Measurements from ENCODE around the gene SYT8.

The SYT8 gene

DNA sequence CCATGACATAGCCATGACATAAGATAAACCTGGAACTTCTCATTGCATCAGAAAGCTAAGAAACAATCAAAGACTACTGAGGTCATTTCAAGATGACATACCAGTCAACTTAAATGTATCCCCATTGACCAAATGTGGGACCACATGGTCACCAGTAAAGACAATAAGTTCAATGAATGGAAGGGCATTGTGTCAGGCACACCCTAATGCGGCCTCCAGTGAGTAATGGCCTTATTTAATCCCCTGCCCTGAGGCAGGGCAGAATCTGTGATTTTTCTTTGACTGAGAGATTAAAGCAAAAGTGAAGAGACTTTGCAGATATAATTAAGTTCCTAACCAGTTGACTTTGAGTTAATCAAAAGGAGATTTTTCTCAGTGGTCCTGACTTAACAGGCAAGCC, 17.3 kb upstream of the SYT8 start:
- DNase-seq (ENCODE audit: low read depth in 3 of 3): no peak

DNA sequence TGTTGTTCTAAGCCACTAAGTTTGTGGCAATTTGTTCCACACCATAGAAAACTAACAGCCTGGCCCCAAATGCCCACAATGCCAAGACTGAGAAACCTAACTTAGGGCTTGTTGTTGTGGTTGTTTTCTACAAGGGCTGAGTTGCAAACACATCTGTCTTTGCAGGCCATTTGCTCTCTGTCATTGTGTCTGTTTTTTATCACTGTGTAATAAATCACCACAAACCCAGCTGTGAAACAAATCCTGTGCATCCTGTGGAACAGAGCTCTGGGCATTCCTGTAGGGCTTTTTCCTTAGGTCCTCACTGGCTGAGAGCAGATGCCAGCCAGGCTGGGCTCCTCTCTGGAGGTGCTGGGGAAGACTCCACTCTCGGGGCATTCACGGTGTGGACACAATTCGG, 15.7 kb upstream of the SYT8 start:
- no peak for DNase-seq (ENCODE audit: low read depth in 3 of 3)

DNA sequence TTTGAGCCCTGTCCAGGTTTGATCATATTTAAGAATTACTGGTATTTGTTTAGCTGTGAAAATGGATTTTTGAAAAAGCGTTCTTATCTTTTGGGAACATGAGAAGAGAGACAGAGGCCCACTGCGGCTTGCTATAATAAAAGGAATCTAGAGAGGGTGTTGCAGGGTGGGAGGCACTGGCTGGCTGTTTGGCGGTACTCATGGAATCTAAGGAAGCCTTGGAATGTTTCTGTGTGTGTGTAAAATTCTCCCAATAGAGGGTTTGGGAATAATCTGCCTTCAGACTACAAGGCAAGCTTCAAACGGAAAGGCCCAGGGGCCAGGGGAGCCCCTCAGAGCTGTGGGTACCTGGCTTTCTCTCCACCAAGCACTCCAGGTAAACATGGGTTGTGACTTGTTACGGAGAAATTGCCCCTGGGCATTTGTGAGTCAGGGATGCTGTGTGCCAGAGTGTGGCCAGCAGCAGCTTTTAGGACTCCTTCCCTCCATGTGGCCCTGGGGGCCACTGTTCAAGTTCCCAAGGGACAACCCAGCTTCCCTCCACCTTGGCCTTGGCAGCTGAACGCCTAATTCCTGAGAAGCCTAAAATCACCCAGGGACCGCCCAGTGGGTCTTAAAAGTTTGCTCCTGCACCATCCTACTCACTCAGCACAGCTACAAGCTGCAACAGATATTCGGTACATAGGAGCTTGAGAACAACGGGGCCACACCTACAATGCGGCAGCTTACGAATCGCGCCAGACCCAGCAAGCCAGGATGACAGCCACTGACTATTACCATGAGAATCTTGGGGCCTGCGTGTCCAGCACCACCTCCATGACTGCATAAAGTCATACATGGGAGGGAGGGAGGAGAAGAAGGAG, 14.1 kb upstream of the SYT8 start:
- DNase-seq (ENCODE audit: low read depth in 3 of 3): no peak

DNA sequence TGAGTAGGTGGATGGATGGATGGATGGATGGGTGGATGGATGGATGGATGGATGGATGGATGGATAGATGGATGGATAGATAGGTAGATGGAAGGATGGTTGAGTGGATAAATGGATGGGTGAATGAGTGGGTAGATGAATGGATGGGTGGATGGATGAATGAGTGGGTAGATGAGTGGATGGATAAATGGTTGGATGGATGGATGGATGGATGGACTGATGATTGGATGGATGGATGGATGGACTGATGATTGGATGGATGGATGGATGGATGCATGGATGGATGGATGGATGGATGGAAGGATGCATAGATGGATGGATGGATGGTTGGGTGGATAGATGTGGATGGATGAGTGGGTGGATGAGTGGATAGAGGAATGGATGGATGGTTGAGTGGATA, 13.2 kb upstream of the SYT8 start:
- no peak for DNase-seq (ENCODE audit: low read depth in 3 of 3)

DNA sequence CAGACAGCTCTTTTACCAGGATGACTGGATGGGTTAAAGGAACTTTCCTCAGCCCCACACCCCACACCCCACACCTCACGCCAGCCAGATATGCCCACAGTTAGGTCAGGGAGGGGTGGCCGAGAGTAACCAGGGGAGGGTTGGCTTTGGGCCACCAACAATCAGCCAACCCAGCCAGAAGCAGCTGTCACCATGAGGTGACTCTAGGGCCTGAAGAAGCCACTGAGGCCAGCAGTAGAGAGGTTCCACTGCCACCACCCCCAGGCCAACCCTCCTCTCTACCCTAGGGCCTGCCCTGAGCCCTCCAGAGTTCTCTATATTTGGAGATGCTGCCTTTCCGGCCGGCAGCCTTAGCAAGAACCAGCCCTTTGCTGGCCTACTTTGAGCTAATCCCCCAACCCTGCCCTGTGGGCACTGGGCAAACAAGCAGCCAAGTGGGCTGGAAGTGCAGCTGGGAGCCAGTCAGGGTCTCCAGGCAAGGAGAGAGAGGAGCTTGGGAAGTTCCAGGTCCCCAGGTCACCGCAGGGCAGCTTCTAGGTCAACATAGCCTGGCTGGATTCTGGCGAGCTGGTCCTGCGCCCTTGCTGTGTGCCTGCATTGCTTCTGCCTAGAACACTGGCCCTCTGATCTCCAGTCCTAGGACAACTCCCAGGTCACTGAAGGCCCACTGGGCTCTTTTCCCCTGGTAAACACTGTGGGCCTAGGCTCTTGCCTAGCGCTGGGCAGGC, 12.0 kb upstream of the SYT8 start:
- no peak for DNase-seq (ENCODE audit: low read depth in 3 of 3)

DNA sequence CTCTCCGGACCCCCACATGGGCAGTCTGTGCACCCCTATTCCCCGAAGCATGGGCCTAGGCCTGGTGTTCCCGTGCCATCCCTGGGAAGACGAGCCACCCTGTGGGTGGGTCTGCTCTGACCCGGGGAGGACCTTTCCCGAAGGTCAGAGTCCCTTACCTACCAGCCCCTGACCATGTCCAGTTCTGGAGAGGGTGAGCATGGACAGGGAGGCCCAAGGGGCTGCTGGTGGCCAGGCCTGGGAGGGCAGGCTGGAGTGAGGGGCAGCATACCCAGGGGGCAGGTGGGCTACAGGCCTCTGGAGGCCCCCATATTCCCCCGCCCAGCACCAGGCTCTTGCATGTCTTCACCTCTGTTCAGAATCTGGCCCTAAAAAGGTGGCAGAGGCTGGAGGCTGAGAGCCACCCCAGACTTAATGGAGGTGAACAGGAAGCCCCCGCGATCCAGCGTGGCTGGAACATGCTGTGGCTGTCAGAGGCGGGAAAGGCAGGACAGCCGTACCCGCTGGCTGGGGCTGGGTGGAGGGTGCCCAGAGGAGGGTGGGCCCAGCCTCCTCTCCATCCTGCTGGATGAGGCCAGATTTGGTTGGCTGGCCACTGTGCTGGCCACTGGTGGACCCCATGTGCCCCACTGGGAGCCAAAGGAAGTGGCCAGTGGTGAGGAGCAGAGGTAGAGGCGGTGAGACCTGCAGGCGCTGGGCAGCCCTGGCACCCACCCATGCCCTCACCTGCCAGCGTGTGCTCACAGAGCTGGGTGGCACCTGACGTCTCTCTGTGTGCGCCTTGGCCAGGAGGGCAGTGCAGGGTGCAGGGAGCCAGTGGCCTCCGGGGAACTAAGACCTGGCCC, 11.2 kb upstream of the SYT8 start:
- DNase-seq (ENCODE audit: low read depth in 3 of 3): no peak

DNA sequence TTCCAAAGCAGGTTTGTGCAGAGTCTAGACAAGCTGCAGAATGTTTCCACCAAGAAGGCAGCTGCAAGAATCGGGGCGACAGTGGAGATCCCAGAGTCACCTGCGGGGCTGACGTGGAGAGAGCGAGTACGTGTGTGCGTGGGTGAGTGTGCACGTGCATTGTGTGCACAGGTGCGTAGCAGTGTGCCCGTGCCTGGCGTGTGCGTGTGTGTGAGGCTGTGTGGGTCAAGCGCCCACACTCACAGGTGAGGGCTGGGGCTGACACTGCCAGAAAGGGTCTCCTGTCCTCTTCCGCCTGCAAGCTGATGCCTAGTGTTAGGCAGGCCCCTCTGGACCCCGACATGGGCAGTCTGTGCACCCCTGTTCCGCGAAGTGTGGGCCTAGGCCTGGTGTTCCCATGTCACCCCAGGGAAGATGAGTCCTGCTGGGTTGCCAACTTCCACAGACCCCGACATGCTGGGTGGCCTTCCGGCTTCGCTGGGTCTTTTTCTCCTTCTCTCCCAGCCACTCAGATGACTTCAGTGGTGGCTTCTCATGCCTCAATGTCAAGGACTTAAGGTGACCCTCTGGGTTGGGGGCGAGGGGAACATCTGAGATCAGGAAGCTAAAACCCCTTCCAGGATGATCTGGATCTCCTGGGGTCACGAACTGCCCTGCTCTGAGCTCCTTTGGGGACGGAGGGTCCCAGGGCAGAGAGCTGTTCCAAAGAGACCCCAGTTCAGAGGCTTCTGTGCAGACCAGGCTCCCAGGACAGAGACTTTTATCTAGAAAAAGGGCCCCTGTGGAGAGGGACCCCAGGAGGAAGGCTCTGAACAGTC, 10.4 kb upstream of the SYT8 start:
- no peak for DNase-seq (ENCODE audit: low read depth in 3 of 3)

DNA sequence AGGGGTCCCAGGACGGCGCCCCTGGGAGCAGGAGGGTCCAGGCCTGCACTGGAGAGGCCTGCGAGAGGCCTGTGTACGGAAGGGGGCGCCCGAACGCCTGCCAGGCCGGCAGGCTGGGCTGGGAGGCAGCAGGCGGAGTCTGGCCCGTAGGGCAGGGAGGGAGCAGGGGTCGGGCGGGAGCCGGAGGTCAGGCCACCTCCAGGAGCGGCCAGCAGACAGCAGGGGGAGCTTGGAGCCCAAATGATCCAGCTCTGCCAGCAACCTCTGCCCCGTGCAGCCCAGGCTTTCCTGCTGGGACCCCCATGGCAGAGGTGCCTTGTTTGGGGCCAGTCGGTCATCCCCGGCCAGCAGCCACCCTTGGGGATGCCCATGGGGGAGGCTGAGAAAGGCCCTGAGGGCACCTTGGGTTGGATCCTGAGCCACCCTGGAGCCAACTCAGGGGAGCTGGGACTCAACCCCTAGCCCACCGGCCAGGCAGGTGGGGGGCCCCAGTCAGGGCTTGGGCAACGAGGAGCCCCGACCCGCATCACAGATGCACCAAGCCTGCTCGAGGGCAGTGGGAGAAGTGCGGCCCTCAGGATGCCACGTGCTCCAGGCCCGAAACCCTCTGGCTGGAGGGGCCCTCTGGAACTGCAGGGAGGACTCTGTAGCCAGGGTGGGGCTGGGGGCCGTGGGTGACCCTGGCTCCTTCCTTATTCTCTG, 9.6 kb upstream of the SYT8 start:
- DNase-seq (ENCODE audit: low read depth in 3 of 3): no peak

DNA sequence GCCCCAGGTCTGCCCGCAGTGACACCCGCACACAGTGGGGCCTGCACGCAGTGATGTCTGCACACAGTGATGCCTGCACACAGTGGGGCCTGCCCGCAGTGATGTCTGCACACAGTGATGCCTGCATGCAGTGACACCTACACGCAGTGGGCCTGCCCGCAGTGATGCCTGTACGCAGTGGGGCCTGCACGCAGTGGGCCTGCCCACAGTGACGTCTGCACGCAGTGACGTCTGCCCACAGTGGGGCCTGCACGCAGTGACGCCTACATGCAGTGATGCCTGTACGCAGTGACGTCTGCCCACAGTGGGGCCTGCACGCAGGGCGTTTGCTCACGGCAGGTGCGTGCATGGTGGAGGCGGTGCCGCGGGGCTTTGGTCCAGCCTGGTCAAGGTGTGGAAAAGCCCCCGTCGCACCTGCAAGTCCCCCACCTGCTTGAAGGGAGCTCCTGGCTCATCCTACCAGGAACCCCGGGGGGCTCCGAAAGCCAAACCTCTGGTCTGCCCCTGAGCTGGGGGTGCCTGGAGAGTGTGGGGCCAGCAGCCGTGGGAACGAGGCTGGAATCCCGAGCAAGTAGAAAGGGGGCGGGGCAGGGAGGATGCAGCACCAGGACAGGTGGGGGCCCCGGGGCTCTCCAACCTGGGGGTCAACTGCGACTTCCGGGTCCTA, 8.9 kb upstream of the SYT8 start:
- no peak for DNase-seq (ENCODE audit: low read depth in 3 of 3)

DNA sequence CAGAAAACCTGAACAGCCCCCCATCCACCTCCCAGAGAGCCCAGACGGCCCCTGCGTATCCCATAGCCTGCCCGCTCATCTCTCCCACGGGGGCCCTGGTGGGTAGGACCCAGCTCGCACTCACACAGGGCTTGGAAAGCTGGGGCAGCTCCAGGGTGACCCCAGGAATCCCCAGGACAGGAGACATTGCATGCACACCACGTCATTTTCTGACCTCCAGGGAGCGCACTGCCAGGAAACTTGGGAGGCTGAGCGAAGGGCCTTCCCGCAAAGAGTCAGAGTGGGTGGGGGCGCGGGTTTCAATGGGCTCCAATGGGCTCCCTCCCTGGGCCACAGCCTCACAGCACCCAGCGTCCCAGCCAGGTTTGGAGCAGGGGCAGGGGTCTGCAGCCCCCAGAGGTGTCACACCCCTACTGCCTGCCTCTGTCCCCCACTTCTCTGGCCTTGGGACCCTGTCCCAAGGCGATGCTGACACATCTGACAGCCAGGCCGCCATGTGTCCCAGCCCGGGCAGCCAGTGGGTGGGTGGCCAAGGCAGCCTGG, 8.2 kb upstream of the SYT8 start:
- DNase-seq (ENCODE audit: low read depth in 3 of 3): no peak

DNA sequence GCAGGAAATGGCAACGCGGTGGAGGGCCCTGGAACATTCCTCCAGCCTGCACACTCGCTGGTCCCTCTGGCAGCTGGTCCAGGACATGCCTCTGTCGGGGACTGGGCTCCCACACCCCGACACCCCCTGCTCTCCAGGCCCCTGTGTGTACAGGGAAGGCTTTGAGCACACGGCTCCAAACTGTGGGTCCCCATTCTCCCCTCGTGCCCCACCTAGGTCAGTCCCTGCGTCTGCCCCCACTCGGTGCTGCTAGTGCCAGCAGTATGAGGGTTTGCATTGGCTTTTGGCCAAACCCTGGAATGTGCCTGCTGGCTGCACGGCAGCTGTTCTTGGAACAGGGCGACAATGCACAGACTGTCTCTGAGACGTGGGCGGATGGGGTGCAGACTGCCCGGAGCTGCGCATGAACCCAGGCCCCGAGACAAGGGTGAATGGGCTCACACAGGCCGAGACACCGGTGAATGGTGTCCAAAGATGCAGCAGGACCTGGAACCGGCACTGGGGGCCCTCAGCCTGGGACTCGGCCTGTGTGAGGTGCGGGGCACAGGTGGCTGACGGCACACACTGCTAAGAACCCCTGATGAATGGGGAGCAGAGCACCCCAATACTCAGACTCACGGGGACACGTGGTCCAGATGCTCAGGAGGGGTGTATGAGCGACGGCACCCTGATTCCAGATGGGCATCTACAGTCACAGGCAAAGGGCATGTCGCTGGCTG, 7.5 kb upstream of the SYT8 start:
- DNase-seq (ENCODE audit: low read depth in 3 of 3): no peak

DNA sequence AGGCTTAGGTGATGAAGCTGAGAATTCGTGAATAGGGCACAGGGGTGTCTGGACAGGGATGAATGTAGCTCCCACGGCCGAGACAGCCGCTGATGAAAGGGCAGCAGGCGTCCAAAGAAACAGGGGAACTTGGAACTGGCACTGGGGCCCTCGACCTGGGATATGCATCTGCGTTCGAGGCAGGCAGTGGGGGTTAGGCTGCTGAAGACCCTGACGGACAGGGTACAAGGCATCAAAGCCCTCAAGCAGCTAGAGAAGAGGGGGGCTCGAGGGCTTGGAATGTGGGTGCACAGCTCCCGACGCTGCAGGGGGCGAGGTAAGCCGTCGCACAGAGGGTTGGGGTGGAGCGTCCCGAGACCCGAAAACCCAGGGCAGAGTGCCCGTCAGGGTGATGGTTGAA, 6.9 kb upstream of the SYT8 start:
- DNase-seq (ENCODE audit: low read depth in 3 of 3): no peak

DNA sequence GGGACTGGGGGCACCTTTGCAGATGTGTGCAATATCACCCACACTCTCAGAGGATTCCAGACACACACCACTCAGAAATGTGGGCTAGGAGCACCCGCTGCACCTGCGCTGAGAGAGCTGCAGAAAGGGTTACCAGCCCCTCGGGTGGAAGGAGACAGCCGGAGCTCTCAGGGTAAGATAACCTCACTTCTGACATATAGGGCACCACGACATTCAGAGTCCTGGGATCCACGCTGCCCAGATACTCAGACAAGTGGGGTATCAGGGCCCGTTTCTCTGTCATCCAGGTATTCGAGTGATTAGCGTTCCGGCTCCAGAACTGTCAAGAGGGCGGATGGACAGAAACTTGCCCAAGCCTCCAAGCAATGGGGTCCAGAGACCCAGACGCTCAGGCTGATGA, 6.2 kb upstream of the SYT8 start:
- no peak for DNase-seq (ENCODE audit: low read depth in 3 of 3)

DNA sequence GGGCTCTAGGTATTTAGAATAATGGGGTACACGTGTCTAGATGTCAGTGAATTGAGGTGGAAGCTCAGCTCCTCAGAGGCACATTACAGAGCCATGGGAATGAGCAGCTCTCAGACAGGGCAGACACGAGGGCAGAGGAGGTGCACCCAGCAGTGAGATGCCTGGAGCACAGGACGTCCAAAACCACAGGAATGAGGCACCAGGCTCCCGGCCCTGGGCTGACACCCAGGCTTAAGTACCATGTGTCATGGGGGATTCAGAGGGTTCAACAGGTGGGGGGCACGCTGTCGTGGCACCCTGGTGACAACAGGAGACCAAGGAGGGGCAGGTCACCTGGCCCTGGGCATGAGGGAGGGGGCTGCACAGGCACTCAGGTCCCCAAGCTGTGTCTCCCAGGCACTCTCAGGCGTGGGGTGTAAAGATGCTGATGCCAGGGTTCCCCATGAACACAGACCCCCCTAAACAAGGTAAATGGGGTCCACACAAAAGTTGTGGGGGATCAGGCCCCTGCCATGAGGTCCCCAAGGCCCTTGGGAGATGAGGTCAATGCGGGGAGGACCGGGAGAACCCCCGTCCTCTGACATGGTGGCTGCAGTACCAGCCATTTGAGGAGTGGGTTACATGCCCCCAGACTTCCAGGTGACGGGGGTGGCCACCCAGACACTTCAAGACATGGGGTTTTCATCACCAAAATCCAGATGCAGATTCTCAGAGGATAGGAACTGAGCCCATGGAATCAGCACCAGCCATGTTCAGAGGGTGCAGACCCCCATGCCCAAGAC, 5.6 kb upstream of the SYT8 start:
- no peak for DNase-seq (ENCODE audit: low read depth in 3 of 3)

DNA sequence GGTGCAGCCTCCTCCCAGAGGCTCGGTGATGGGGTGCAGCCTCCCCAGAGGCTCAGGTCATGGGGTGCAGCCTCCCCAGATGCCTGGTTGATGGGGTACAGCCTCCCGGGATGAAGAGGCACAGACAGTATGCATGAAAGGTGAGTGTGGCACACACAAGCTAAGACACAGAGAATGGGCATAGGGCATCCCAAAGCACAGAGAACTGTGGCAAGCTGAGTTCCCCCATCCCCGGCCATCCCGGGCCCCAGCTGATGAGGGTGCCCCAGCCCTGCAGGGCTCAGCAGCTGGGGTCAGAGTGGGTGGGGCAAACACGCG, 4.8 kb upstream of the SYT8 start:
- DNase-seq (ENCODE audit: low read depth in 3 of 3): no peak

DNA sequence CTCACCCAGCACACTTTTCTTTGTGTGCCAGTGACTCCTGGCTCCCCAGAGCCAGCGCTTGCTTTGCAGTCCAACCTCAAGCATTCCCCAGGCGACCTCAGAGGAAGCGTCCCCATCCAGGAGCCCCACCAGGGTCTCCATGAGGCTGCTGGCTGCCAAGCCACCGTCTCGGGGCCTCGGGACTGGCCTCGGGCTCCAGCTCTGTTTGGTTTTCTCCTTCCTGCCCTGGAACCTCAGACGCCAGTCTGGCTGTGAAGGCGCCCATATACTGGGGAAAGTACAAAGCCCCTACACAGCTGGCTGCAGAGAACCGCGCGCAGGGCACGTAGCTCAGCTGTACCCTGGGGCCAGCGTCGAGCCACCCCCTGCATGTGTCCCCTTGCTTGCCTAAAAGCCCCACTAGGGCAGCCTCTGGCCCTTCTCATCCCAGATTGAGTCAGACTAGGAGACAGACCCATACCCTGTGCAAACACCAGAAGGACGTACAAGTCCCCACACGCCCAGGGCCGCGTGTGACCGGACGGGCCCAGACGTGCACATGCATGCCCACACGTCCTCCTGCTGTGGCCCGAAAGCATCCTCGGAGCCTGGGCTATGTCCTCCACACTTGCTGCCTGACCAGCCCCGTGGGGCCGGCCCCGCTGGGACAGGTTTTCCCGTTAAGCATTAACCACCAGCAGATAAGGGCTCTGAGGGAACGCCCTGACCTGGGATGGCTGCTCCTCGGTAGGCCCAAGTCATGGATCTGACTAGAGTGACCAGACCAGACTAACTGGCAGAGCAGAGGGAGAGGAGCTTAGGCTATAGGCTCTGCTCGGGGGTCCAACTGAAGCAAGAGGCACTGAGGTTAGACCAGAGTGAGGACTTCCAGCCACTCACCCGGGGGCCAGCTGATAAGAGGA, 4.2 kb upstream of the SYT8 start:
- DNase-seq (ENCODE audit: low read depth in 3 of 3): no peak

DNA sequence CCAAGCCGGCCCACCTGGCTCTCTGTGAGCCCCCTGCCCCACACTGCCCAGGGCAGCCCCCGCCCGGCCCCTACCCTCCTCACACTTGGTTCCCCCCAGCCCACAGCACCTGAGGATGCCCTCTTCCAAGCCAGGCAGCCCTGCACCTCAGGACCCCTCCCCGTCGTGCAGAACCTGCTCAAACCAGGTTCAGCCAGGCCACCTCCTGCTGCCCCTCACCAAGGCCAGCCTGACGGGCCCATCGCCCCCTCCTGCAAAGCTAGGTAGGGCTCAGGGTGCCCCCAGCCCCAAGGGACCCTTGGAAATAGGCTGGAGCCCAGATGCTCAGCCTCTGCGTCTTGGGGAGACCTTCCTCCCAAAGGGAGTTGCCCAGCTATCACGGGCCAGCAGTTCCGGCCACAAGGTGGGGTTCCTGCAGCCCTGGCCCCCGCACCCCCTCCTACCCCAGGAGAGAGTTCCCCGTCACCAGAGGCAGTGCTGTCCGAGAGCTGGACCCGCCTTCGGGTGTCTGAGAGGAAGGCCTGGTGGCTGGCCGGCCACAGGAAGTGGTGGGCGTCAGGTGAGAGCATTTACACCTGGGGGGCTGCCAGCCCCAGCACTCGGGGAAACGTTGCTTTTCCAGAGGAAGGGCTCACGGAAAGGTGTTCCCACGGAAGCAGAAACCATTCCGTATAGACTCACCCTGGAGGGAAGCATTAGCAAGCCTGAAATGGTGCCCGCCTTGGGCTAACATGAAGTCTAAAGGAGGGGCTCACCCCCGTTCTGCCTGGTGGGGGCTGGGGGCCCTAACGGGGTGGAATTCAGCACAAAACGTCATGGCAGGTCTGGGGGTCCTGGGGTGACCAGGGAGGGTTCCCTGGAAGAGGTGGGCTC, 3.2 kb upstream of the SYT8 start:
- no peak for DNase-seq (ENCODE audit: low read depth in 3 of 3)

Measured in stimulated activated CD4-positive, alpha-beta T cell treated with anti-CD3 and anti-CD28 coated beads, TNF-alpha, amount 100 ng/mL, for 4 hours (primary cell).